Activated naive CD4-positive, alpha-beta T cell treated with anti-CD3 and anti-CD28 coated beads for 36 hours (primary cell): ENCODE results near the gene TAF4B. TPM values are rescaled to one million over a fixed set of nuclear protein-coding genes. Genes with fewer than 3 reads are reported as not detected.
"Not testable (repeated sequence)": the region's sequence is repeated elsewhere in the genome, so short reads cannot be mapped to it uniquely, and the experiment has no call there.

Source experiments
- CTCF ChIA-PET: fragments of 350-600 bp; sonication (Branson Sonifier 250); formaldehyde crosslinking; loops from one replicate; lab custom pipeline; 2021; ENCODE audit warnings: antibody characterized with exemption; lab: Charles Lee
- DNase-seq: peaks from one replicate; pipeline ENCODE4 v3.0.0-alpha.2; 2020
- H3K27ac Mint-ChIP-seq: one replicate; pipeline ENCODE4 v1.8.0; 2021; ENCODE audit warnings: mild to moderate bottlenecking, mixed read lengths
- H3K27me3 Mint-ChIP-seq: one replicate; pipeline ENCODE4 v1.8.0; 2021; ENCODE audit warnings: low read depth, mixed read lengths
- H3K36me3 Mint-ChIP-seq: one replicate; pipeline ENCODE4 v1.8.0; 2021; ENCODE audit warnings: low read depth, mixed read lengths
- H3K4me1 Mint-ChIP-seq: one replicate; pipeline ENCODE4 v1.8.0; 2021; ENCODE audit warnings: low read depth, mixed read lengths
- H3K4me3 Mint-ChIP-seq: one replicate; pipeline ENCODE4 v1.8.0; 2021; ENCODE audit warnings: mild to moderate bottlenecking, moderate library complexity, mixed read lengths
- H3K9me3 Mint-ChIP-seq: one replicate; pipeline ENCODE4 v1.8.0; 2021; ENCODE audit warnings: mixed read lengths
- intact Hi-C: fragments of 100-400 bp; cut with micrococcal nuclease; formaldehyde crosslinking; loops from one replicate; pipeline ENCODE4 v1.15.1; 2023
- total RNA-seq, 2 experiments: library from RNA; stranded (reverse); gene quantifications; one replicate each; pipeline ENCODE4 v1.2.3, GENCODE V29; 2021

Gene TAF4B
- total RNA-seq, 2 experiments from 2014 or later = 15.9 to 16.3 TPM

DNA sequence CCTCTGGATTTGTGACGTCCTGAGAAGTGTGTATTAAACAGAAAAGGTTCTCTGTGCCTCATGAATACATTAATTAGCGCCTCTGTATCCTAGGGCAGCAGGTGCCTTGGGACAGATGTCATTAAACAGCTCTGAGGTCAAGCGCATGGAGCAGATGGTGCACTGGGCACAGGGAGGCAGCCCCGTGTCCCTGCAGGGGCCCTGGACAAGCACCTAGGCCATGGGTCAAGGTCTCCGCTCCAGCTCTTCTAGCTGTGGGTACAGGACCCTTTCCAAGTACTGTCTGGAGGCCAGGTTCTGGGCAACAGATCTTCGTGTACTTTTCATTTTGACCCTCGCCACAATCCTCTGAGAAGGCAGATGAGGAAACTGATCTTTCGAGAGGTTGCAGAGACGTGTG is 195.7 kb downstream of the TAF4B start:
- Mint-ChIP-seq H3K27me3 (no peaks in the 10 kb centered on the region), H3K4me1 (no peaks in the 10 kb centered on the region), H3K27ac (no peak overlapping the region), H3K9me3 (no peaks in the 10 kb centered on the region), H3K36me3 (no peaks in the 10 kb centered on the region), H3K4me3 (no peak overlapping the region)
- DNase-seq = no peak
- CTCF ChIA-PET = no interaction called here
- intact Hi-C loops = no loop called here

DNA sequence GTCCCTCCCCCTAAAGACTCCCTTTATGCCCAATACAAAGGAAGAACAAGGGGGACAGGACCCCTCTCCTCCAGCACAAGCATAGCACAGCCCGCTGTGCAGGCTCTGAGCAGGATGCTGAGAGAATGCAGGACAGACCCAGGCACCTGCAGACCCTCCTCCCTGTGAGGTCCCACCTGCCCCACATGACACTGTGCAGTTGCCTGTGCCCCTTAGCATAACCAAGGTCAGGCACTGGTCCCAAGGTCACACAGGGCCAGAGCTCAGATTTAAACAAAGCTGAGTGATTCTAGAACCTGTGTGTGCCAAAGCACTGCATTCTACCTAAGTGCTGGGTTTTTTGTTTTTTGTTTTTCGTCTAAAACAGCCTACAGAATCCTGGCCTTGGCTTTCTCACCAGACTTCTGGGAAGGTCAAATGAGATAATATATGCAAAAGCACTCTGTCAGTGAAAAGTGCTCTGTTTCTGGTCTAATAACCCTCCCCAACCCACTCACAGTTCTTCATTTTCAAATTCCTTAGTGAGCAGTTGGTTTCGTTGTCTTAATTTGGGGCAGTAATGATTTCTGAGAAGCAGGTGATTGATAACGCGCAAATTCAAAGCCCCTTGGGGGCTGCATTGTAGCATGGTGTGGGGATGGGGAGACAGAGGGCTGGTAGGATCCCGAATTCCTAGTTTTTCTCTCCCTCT is 196.4 kb downstream of the TAF4B start:
- H3K4me1 Mint-ChIP-seq = no peaks in the 10 kb centered on the region
- H3K27me3 Mint-ChIP-seq = no peaks in the 10 kb centered on the region
- no peaks in the 10 kb centered on the region for H3K36me3 Mint-ChIP-seq
- CTCF ChIA-PET = interaction anchor here (0.5 kb wide), 1 partner anchor 197 kb away, joined by 4 read pairs; no protein-coding TSS in a partner anchor
- intact Hi-C loops = no loop called here
- H3K4me3 Mint-ChIP-seq = no peak overlapping the region
- DNase-seq = no peak
- H3K27ac Mint-ChIP-seq = no peak overlapping the region
- H3K9me3 Mint-ChIP-seq = no peaks in the 10 kb centered on the region

DNA sequence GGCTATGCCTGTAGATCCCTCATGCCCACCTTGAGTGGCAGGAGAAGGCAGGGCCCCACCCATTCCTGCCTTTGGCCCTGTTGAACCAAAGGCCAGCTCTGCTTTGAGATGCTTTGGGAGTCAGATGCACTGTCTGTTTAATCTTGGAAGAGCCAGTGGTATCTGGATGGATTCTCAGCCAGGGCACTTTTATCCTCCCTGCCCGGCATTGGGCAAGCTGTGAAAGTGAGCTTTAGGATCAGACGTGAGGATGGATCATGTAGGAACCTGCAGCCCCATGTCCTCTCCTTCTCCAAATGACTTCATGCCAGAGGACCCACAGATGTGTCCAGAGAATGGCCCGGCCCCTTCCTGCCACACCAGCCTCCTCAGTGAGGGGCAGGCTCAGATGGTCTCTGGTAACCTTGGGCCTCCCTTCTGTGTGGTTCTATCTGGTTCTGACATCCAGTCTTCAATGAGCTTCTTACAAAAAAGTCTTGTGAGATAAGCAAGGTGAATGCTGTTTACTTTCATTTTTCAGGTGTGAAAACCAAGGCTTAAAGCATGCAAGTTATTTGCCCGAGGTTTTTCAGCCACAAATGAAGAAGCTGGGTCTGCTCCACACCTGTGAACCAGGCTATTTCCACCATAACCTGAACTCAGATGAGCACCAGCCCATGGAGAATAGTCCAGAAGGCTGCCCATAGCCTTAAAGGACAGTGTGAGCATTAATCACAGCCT is 198.3 kb downstream of the TAF4B start:
- no peak overlapping the region for H3K4me3 Mint-ChIP-seq
- H3K36me3 Mint-ChIP-seq = no peaks in the 10 kb centered on the region
- CTCF ChIA-PET = interaction anchor here (1.6 kb wide), 1 partner anchor 41 kb away, joined by 6 read pairs; no protein-coding TSS in a partner anchor
- no peak for DNase-seq
- no peaks in the 10 kb centered on the region for H3K9me3 Mint-ChIP-seq
- no peaks in the 10 kb centered on the region for H3K4me1 Mint-ChIP-seq
- H3K27me3 Mint-ChIP-seq = no peaks in the 10 kb centered on the region
- intact Hi-C loops = no loop called here
- H3K27ac Mint-ChIP-seq = no peak overlapping the region

DNA sequence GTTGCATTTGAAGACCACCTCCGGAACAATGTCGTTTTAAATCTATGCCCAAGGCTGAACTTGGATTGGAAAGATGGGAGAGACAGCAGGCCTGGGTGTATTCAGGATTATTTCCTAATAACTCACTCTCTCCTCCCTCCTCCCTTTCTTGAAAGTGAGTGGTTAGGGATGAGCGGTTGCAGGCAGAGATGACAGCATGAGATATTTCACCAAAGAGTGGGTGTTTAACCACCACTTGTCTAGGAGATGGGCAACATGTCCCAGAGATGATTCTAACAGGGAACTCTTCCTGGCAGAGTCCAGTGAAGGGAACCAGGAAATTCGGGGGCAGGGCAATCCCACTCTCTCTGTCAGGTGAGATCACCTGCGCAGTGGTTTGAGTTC is 198.9 kb downstream of the TAF4B start:
- CTCF ChIA-PET = no interaction called here
- no peaks in the 10 kb centered on the region for H3K36me3 Mint-ChIP-seq
- DNase-seq = no peak
- intact Hi-C loops = no loop called here
- no peaks in the 10 kb centered on the region for H3K4me1 Mint-ChIP-seq
- no peaks in the 10 kb centered on the region for H3K9me3 Mint-ChIP-seq
- H3K27me3 Mint-ChIP-seq = no peaks in the 10 kb centered on the region
- no peak overlapping the region for H3K4me3 Mint-ChIP-seq
- H3K27ac Mint-ChIP-seq = no peak overlapping the region

DNA sequence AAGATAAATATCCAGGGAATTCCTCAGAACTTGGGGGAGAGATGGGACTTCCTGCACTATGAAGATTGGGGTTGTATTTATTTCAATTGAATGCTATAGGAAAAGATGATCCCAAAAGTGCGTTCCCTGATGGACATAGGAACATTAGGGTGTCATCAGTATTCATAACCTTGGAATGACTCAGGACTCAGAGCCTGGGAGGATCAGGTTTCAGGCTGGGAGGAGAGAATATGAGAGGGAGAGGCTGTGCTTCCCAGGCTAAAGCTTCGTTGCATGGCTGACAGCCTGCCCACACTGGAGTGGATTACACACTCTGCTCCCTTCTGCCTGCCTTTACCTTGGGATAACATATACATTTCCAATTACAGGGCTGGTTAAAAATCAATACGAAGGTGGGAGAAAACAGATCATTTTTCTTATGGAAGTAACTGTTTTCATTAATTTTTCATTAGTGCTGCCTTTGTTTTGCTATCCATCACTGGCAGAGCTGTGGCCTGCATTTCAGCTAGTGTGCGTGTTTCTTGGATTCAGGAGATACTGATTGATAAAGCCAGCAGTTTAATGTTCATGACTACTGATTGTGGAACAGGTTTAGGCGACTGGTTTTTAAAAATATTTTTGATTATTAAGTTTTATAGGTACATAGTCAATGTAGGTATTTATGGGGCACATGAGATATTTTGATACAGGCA is 203.4 kb downstream of the TAF4B start:
- peaks cover 3% of the 10 kb centered on the region for H3K27me3 Mint-ChIP-seq
- no peak overlapping the region for H3K4me3 Mint-ChIP-seq
- no peak for DNase-seq
- no peak overlapping the region for H3K27ac Mint-ChIP-seq
- H3K9me3 Mint-ChIP-seq = no peaks in the 10 kb centered on the region
- intact Hi-C loops = no loop called here
- H3K4me1 Mint-ChIP-seq = no peaks in the 10 kb centered on the region
- no peaks in the 10 kb centered on the region for H3K36me3 Mint-ChIP-seq
- CTCF ChIA-PET = interaction anchor here (0.5 kb wide), 1 partner anchor 55 kb away, joined by 3 read pairs; no protein-coding TSS in a partner anchor

DNA sequence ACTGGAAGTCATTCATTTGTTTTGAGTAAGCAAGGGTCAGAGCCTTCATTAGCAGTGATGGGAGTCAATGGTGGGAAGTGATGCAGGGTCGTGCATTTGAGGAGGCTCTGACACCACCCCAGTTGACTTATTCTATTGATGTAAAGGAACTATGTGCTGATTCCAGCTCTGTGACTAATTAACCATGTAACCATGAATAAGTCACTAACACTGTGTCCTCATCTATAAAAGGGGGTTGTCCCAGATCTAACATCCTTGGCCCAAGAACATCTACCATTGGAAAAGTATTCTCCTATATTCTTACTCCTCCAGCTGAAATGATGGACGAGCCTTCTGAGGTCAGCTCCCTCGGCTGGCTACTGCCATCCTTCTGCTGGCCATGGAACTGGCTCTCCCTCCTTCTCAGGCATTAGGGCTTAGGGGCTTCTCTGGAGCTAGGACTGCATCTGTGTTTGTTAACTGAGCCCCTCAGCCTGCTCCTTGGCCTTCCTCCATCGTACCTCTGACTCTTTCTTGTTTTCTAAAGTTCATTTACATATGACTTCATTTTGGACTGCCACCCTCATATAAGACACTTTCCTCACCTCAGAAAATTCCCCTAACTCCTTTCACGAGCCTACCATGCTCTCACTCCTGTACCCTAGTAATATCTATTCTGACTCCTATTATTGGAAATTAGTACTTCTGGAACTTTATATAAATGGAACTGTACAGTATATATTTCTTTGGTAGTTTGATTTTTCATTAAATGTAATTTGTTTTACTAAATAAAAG is 206.6 kb downstream of the TAF4B start:
- H3K4me3 Mint-ChIP-seq = no peak overlapping the region
- CTCF ChIA-PET = interaction anchor here (0.6 kb wide), 1 partner anchor 439 kb away, joined by 3 read pairs; no protein-coding TSS in a partner anchor

DNA sequence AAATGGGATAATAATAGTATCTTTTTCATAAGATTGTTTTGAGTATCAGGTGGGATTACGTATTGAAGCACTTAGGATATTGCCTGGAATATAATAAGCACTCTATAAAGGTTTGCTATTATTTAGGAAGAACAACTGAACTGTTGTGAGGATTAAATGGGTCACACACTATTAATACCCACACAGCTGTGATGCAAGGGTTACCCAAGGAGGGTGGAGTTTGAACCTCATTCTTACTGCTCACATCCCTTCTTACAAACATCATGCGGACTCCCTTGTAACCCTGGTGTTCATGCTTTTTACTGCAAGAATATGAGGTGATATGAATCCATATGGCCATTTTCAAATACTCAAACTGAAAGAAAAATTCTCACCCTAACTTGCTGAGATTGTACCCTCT is 208.6 kb downstream of the TAF4B start:
- Mint-ChIP-seq H3K9me3 (no peaks in the 10 kb centered on the region), H3K4me3 (no peak overlapping the region), H3K36me3 (no peaks in the 10 kb centered on the region), H3K27ac (no peak overlapping the region), H3K27me3 (peaks cover 5% of the 10 kb centered on the region), H3K4me1 (no peaks in the 10 kb centered on the region)
- intact Hi-C loops = no loop called here
- CTCF ChIA-PET = no interaction called here
- DNase-seq = no peak

More for the DNA sequence above, 206.6 kb downstream of the TAF4B start:
- peaks cover 5% of the 10 kb centered on the region for H3K27me3 Mint-ChIP-seq
- H3K4me1 Mint-ChIP-seq = no peaks in the 10 kb centered on the region
- H3K36me3 Mint-ChIP-seq = no peaks in the 10 kb centered on the region
- intact Hi-C loops = no loop called here
- DNase-seq = no peak
- no peaks in the 10 kb centered on the region for H3K9me3 Mint-ChIP-seq
- H3K27ac Mint-ChIP-seq = no peak overlapping the region

DNA sequence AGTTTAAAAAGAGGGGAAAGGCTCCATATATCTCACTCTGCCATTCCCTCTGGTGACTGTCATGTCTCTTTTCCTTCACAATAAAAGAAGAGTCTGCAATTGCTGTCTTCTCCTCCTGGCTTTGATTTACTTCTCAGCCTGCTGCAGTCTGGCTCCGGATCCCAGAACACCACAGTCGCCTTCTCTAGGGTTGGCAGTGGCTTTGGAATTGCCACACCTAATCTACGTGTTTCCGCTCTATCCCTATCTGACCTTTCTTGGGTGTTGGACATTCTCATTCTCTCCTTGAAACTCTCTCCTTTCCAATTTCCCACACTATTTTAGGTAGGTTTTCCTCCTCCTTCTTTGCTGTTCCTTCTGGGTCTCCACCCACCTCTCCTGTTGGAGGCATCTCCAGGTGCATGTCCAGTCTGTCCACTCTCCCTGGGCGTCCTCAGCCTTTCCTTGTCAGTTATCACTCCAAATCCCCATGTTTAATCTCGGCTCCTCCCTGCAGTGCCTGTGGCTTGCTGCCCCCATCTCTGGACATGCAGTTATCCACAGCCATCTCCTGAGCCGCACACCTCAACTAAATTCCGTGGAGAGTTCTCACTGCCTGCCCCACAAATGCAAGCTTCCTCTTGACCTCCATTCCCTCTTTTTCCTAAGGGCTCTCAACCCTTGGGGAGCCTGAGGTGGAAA is 209.3 kb downstream of the TAF4B start:
- Mint-ChIP-seq H3K36me3 (no peaks in the 10 kb centered on the region), H3K27ac (no peak overlapping the region), H3K9me3 (no peaks in the 10 kb centered on the region), H3K4me1 (no peaks in the 10 kb centered on the region), H3K27me3 (peaks cover 5% of the 10 kb centered on the region), H3K4me3 (no peak overlapping the region)
- CTCF ChIA-PET = no interaction called here
- intact Hi-C loops = no loop called here
- DNase-seq = no peak

DNA sequence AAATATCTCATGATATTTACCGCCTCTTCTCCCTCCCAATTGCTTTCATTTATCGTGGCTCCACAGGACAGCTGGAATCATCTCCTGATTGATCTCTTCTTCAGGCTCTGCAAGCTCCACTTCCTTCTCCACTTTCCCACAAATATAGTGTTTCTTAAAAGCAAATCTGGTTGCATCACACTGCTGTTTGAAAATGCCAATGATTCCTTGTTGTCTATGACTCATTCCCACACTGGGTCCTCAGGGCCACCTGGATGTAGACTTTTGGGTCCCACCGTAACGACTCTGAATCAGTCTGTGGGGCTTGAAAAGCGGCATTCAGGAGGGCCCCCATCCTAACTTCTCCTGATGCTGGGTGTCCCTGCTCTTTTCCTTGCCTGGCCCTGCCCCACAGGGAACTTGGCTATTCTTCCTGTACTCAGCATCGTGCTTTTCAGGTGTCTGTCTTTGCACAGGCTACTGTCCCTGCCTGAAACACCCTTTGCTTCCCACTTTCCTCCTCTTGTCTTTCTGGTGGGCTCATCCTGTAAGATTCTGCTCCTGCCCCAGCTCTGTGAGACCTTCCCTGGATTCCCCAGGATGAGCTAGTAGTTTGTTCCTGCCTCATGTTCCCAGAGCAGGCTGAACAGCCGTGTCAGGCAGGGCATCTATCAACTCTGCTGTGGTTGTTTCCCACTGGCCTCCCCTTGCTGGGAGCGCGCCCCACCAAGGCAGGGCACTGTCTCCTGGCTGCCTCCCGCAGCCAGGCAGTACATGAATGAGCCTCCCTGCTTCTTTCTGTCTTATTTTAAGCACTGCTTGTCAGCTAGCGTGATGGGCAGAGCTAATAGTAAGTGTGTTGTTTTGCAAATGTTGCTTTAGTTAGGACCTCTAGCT is 210.2 kb downstream of the TAF4B start:
- H3K27ac Mint-ChIP-seq = no peak overlapping the region
- no peaks in the 10 kb centered on the region for H3K4me1 Mint-ChIP-seq
- intact Hi-C loops = no loop called here
- CTCF ChIA-PET = no interaction called here
- H3K4me3 Mint-ChIP-seq = no peak overlapping the region
- no peaks in the 10 kb centered on the region for H3K9me3 Mint-ChIP-seq
- H3K36me3 Mint-ChIP-seq = no peaks in the 10 kb centered on the region
- H3K27me3 Mint-ChIP-seq = peaks cover 5% of the 10 kb centered on the region
- no peak for DNase-seq

DNA sequence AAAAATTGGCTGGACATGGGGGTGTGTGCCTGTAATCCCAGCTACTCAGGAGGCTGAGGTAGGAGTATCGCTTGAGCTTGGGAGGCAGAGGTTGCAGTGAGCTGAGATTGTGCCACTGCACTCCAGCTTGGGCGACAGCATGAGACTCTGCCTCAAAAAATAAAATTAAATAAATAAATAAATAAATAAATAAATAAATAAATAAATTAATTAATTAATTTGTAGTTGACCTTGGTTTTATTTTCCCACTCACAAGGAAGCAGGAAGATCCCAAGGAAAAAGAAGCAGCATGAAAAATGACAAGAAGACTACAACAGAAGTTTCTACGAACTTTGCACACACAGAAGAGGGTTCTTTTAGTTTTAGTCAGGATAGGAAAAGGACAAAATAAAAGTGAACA is 211.4 kb downstream of the TAF4B start:
- CTCF ChIA-PET, H3K9me3 Mint-ChIP-seq, H3K27me3 Mint-ChIP-seq, intact Hi-C loops, H3K27ac Mint-ChIP-seq, DNase-seq, H3K4me1 Mint-ChIP-seq, H3K36me3 Mint-ChIP-seq, H3K4me3 Mint-ChIP-seq: not testable (repeated sequence)

DNA sequence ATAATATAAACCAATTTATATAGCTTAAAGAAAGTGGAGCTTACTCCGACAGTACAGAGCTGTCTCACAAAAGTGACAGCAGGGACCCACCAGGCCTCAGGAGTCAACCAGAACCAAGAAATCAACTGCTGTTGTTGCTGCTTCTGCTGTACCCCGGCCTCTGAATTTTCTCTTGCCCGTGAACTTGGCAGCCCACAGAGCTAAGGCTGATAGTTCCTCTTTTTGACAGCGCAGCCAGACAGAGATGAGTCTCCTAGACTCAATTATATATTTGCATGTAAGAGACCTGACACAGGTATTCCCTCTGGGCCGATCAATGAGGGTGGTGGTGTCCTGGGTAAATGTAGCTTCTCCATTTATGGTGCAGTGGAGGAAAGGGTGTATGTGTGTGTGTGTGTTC is 212.7 kb downstream of the TAF4B start:
- no peak overlapping the region for H3K4me3 Mint-ChIP-seq
- H3K4me1 Mint-ChIP-seq = no peaks in the 10 kb centered on the region
- no peak overlapping the region for H3K27ac Mint-ChIP-seq
- CTCF ChIA-PET = no interaction called here
- H3K9me3 Mint-ChIP-seq = no peaks in the 10 kb centered on the region
- no peak for DNase-seq
- peaks cover 2% of the 10 kb centered on the region for H3K27me3 Mint-ChIP-seq
- intact Hi-C loops = no loop called here
- H3K36me3 Mint-ChIP-seq = no peaks in the 10 kb centered on the region
